CD8-positive, alpha-beta memory T cell (primary cell): ENCODE measurements around the gene PARD3. TPM values are rescaled to one million over a fixed set of nuclear protein-coding genes. Genes with fewer than 3 reads are reported as not detected.

Experiments used
- CTCF ChIA-PET: fragments of 350-600 bp; sonication (Branson Sonifier 250); formaldehyde crosslinking; loops from one replicate; lab custom pipeline; 2021; ENCODE audit warnings: antibody characterized with exemption; lab: Charles Lee
- POLR2A ChIA-PET: fragments of 350-600 bp; sonication (Branson Sonifier 250); formaldehyde crosslinking; loops from one replicate; lab custom pipeline; 2021; ENCODE audit warnings: antibody characterized with exemption; lab: Charles Lee
- DNase-seq, 5 donors: peaks; one replicate each; pipeline versions ENCODE4 v3.0.0 to v3.0.0-alpha.2; 2020 to 2022; ENCODE audit warnings: mixed read lengths in 1 of 5
- H3K27ac ChIP-seq: one replicate; pipeline ENCODE4 v1.7.0; 2013; ENCODE audit warnings: low read depth, mild to moderate bottlenecking, low read length, moderate library complexity
- H3K27me3 ChIP-seq: 2 replicates; pipeline ENCODE4 v1.7.0; 2013; ENCODE audit warnings: low read length, mild to moderate bottlenecking; ENCODE audit not compliant: insufficient read depth, poor library complexity, severe bottlenecking
- H3K36me3 ChIP-seq: 2 replicates; pipeline ENCODE4 v1.7.0; 2013; ENCODE audit warnings: mild to moderate bottlenecking, low read length, moderate library complexity; ENCODE audit not compliant: insufficient read depth
- H3K4me1 ChIP-seq: 2 replicates; pipeline ENCODE4 v1.7.0; 2013; ENCODE audit warnings: mild to moderate bottlenecking, low read length, moderate library complexity; ENCODE audit not compliant: insufficient read depth
- H3K4me3 ChIP-seq: 2 replicates; pipeline ENCODE4 v1.7.0; 2013; ENCODE audit warnings: mild to moderate bottlenecking, low read length
- H3K9me3 ChIP-seq: 2 replicates; pipeline ENCODE4 v1.7.0; 2013; ENCODE audit warnings: mild to moderate bottlenecking, low read length
- H3K27ac Mint-ChIP-seq, 8 donors: one replicate each; pipeline ENCODE4 v1.8.0; 2020 to 2021; ENCODE audit warnings: mixed read lengths in 8 of 8, mild to moderate bottlenecking in 6 of 8, inconsistent platforms in 3 of 8, moderate library complexity in 3 of 8
- H3K27me3 Mint-ChIP-seq, 2 donors: one replicate each; pipeline ENCODE4 v1.8.0; 2020 to 2021; ENCODE audit warnings: mixed read lengths in 2 of 2, mild to moderate bottlenecking in 1 of 2, moderate library complexity in 1 of 2
- H3K36me3 Mint-ChIP-seq, 3 donors: one replicate each; pipeline ENCODE4 v1.8.0; 2020 to 2021; ENCODE audit warnings: mixed read lengths in 3 of 3, inconsistent platforms in 1 of 3, mild to moderate bottlenecking in 1 of 3
- H3K4me1 Mint-ChIP-seq, 3 donors: one replicate each; pipeline ENCODE4 v1.8.0; 2020 to 2021; ENCODE audit warnings: mixed read lengths in 3 of 3, inconsistent platforms in 1 of 3, mild to moderate bottlenecking in 1 of 3
- H3K4me3 Mint-ChIP-seq, 7 donors: one replicate each; pipeline ENCODE4 v1.8.0; 2020 to 2021; ENCODE audit warnings: mixed read lengths in 7 of 7, mild to moderate bottlenecking in 6 of 7, moderate library complexity in 4 of 7, inconsistent platforms in 2 of 7
- H3K9me3 Mint-ChIP-seq, 5 donors: one replicate each; pipeline ENCODE4 v1.8.0; 2020 to 2022; ENCODE audit warnings: mixed read lengths in 5 of 5, mild to moderate bottlenecking in 3 of 5, moderate library complexity in 2 of 5, inconsistent platforms in 1 of 5
- polyA plus RNA-seq: library from polyadenylated mRNA; unstranded; fragments of 300-500 nt; fragmentation: Illumina TruSeq; gene quantifications from one replicate; pipeline ENCODE4 v1.2.3, GENCODE V29; 2021
- total RNA-seq, 2 experiments: library from RNA; stranded (reverse); gene quantifications; one replicate each; pipeline ENCODE4 v1.2.3, GENCODE V29; 2021

Gene PARD3
- total and polyA plus RNA-seq, 3 experiments from 2014 or later: 0.27 to 0.46 TPM; not detected in 1

- no peak overlapping the region for H3K4me3 Mint-ChIP-seq
- peaks cover 0 to 4% (median 0%) of the 10 kb centered on the region in 3 donors for H3K4me1 Mint-ChIP-seq
- H3K27me3 Mint-ChIP-seq: peaks cover 4% of the 10 kb centered on the region in 2 donors
- no peaks in the 10 kb centered on the region for H3K27me3 ChIP-seq
- H3K4me1 ChIP-seq: no peaks in the 10 kb centered on the region
- POLR2A ChIA-PET: no interaction called here
- no peaks in the 10 kb centered on the region for H3K36me3 ChIP-seq
- H3K4me3 ChIP-seq: no peak overlapping the region
- no peaks in the 10 kb centered on the region for H3K9me3 ChIP-seq
- DNase-seq: no peak
- H3K9me3 Mint-ChIP-seq: no peaks in the 10 kb centered on the region
- no peaks in the 10 kb centered on the region for H3K36me3 Mint-ChIP-seq
- H3K27ac ChIP-seq: no peak overlapping the region
- no peak overlapping the region for H3K27ac Mint-ChIP-seq
- CTCF ChIA-PET: no interaction called here
These were observed 608.2 kb downstream of the PARD3 start for GRCh38 chr10:34206935-34207268.

GRCh38 chr10:34206078-34206934, 608.8 kb downstream of the PARD3 start:
- Histone ChIP-seq H3K36me3 (no peaks in the 10 kb centered on the region), H3K27ac (no peak overlapping the region), H3K27me3 (no peaks in the 10 kb centered on the region), H3K9me3 (no peaks in the 10 kb centered on the region), H3K4me1 (no peaks in the 10 kb centered on the region), H3K4me3 (no peak overlapping the region)
- DNase-seq: no peak
- H3K27ac Mint-ChIP-seq: no peak overlapping the region
- ChIA-PET POLR2A (no interaction called here), CTCF (no interaction called here)
- H3K9me3 Mint-ChIP-seq: no peaks in the 10 kb centered on the region
- H3K4me3 Mint-ChIP-seq: no peak overlapping the region
- H3K4me1 Mint-ChIP-seq: peaks cover 0 to 4% (median 0%) of the 10 kb centered on the region in 3 donors
- peaks cover 3 to 4% of the 10 kb centered on the region in 2 donors for H3K27me3 Mint-ChIP-seq
- no peaks in the 10 kb centered on the region for H3K36me3 Mint-ChIP-seq

GRCh38 chr10:34205452-34205851, 609.6 kb downstream of the PARD3 start:
- no peak overlapping the region for H3K27ac Mint-ChIP-seq
- Histone ChIP-seq H3K27me3 (no peaks in the 10 kb centered on the region), H3K36me3 (no peaks in the 10 kb centered on the region), H3K9me3 (no peaks in the 10 kb centered on the region), H3K4me3 (no peak overlapping the region), H3K27ac (no peak overlapping the region), H3K4me1 (no peaks in the 10 kb centered on the region)
- POLR2A ChIA-PET: no interaction called here
- H3K4me3 Mint-ChIP-seq: no peak overlapping the region
- CTCF ChIA-PET: no interaction called here
- no peaks in the 10 kb centered on the region for H3K36me3 Mint-ChIP-seq
- H3K27me3 Mint-ChIP-seq: peaks cover 0 to 4% of the 10 kb centered on the region in 2 donors
- H3K4me1 Mint-ChIP-seq: peaks cover 0 to 4% (median 0%) of the 10 kb centered on the region in 3 donors
- no peaks in the 10 kb centered on the region for H3K9me3 Mint-ChIP-seq
- no peak for DNase-seq

- no peaks in the 10 kb centered on the region for H3K9me3 Mint-ChIP-seq
- Histone ChIP-seq H3K9me3 (no peaks in the 10 kb centered on the region), H3K4me3 (no peak overlapping the region), H3K36me3 (no peaks in the 10 kb centered on the region), H3K27ac (no peak overlapping the region), H3K4me1 (no peaks in the 10 kb centered on the region), H3K27me3 (no peaks in the 10 kb centered on the region)
- H3K36me3 Mint-ChIP-seq: no peaks in the 10 kb centered on the region
- H3K27ac Mint-ChIP-seq: no peak overlapping the region
- ChIA-PET POLR2A (no interaction called here), CTCF (no interaction called here)
- H3K4me1 Mint-ChIP-seq: peaks cover 0 to 4% (median 0%) of the 10 kb centered on the region in 3 donors
- DNase-seq: no peak
- H3K4me3 Mint-ChIP-seq: no peak overlapping the region
- H3K27me3 Mint-ChIP-seq: peaks cover 0 to 4% of the 10 kb centered on the region in 2 donors
These were observed 611.0 kb downstream of the PARD3 start for GRCh38 chr10:34203966-34204630.

GRCh38 chr10:34200355-34200901, 614.7 kb downstream of the PARD3 start:
- Mint-ChIP-seq H3K27me3 (no peaks in the 10 kb centered on the region), H3K4me3 (no peak overlapping the region), H3K4me1 (peaks cover 0 to 2% (median 0%) of the 10 kb centered on the region in 3 donors), H3K27ac (no peak overlapping the region), H3K9me3 (no peaks in the 10 kb centered on the region), H3K36me3 (no peaks in the 10 kb centered on the region)
- Histone ChIP-seq H3K9me3 (no peaks in the 10 kb centered on the region), H3K36me3 (no peaks in the 10 kb centered on the region), H3K27me3 (no peaks in the 10 kb centered on the region), H3K4me1 (no peaks in the 10 kb centered on the region), H3K4me3 (no peak overlapping the region), H3K27ac (no peak overlapping the region)
- ChIA-PET CTCF (no interaction called here), POLR2A (no interaction called here)
- DNase-seq: no peak

GRCh38 chr10:34198953-34199352, 616.1 kb downstream of the PARD3 start:
- no peak overlapping the region for H3K27ac Mint-ChIP-seq
- no peak overlapping the region for H3K4me3 ChIP-seq
- no peaks in the 10 kb centered on the region for H3K36me3 ChIP-seq
- no peaks in the 10 kb centered on the region for H3K36me3 Mint-ChIP-seq
- H3K9me3 Mint-ChIP-seq: no peaks in the 10 kb centered on the region
- H3K27ac ChIP-seq: no peak overlapping the region
- no peaks in the 10 kb centered on the region for H3K4me1 ChIP-seq
- no peak overlapping the region for H3K4me3 Mint-ChIP-seq
- no peak for DNase-seq
- POLR2A ChIA-PET: no interaction called here
- CTCF ChIA-PET: no interaction called here
- no peaks in the 10 kb centered on the region for H3K27me3 ChIP-seq
- H3K27me3 Mint-ChIP-seq: no peaks in the 10 kb centered on the region
- no peaks in the 10 kb centered on the region for H3K9me3 ChIP-seq
- no peaks in the 10 kb centered on the region for H3K4me1 Mint-ChIP-seq

- no peak for DNase-seq
- POLR2A ChIA-PET: no interaction called here
- Histone ChIP-seq H3K9me3 (no peaks in the 10 kb centered on the region), H3K4me3 (no peak overlapping the region), H3K27me3 (no peaks in the 10 kb centered on the region), H3K4me1 (no peaks in the 10 kb centered on the region), H3K36me3 (no peaks in the 10 kb centered on the region), H3K27ac (no peak overlapping the region)
- H3K27ac Mint-ChIP-seq: no peak overlapping the region
- H3K9me3 Mint-ChIP-seq: no peaks in the 10 kb centered on the region
- no peaks in the 10 kb centered on the region for H3K36me3 Mint-ChIP-seq
- H3K4me1 Mint-ChIP-seq: no peaks in the 10 kb centered on the region
- no peaks in the 10 kb centered on the region for H3K27me3 Mint-ChIP-seq
- no peak overlapping the region for H3K4me3 Mint-ChIP-seq
- CTCF ChIA-PET: no interaction called here
These were observed 619.0 kb downstream of the PARD3 start for GRCh38 chr10:34196058-34196433.

- Mint-ChIP-seq H3K9me3 (no peaks in the 10 kb centered on the region), H3K4me3 (no peak overlapping the region), H3K27ac (no peak overlapping the region), H3K27me3 (no peaks in the 10 kb centered on the region), H3K36me3 (no peaks in the 10 kb centered on the region), H3K4me1 (no peaks in the 10 kb centered on the region)
- no peaks in the 10 kb centered on the region for H3K9me3 ChIP-seq
- ChIA-PET CTCF (no interaction called here), POLR2A (no interaction called here)
- H3K27me3 ChIP-seq: no peaks in the 10 kb centered on the region
- no peak overlapping the region for H3K4me3 ChIP-seq
- H3K4me1 ChIP-seq: no peaks in the 10 kb centered on the region
- H3K27ac ChIP-seq: no peak overlapping the region
- no peaks in the 10 kb centered on the region for H3K36me3 ChIP-seq
- DNase-seq: no peak
These were observed 619.6 kb downstream of the PARD3 start for GRCh38 chr10:34195364-34196057.
